MV-4-11 (cell line): ENCODE measurements around the gene RHOBTB1.
"Not testable (repeated sequence)": the region's sequence is repeated elsewhere in the genome, so short reads cannot be mapped to it uniquely, and the experiment has no call there.

ENCODE experiments used
- DNase-seq: peaks from one replicate; lab custom pipeline; 2025; lab: John Stamatoyannopoulos, UW

The RHOBTB1 gene, protein sequence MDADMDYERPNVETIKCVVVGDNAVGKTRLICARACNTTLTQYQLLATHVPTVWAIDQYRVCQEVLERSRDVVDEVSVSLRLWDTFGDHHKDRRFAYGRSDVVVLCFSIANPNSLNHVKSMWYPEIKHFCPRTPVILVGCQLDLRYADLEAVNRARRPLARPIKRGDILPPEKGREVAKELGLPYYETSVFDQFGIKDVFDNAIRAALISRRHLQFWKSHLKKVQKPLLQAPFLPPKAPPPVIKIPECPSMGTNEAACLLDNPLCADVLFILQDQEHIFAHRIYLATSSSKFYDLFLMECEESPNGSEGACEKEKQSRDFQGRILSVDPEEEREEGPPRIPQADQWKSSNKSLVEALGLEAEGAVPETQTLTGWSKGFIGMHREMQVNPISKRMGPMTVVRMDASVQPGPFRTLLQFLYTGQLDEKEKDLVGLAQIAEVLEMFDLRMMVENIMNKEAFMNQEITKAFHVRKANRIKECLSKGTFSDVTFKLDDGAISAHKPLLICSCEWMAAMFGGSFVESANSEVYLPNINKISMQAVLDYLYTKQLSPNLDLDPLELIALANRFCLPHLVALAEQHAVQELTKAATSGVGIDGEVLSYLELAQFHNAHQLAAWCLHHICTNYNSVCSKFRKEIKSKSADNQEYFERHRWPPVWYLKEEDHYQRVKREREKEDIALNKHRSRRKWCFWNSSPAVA

DNA sequence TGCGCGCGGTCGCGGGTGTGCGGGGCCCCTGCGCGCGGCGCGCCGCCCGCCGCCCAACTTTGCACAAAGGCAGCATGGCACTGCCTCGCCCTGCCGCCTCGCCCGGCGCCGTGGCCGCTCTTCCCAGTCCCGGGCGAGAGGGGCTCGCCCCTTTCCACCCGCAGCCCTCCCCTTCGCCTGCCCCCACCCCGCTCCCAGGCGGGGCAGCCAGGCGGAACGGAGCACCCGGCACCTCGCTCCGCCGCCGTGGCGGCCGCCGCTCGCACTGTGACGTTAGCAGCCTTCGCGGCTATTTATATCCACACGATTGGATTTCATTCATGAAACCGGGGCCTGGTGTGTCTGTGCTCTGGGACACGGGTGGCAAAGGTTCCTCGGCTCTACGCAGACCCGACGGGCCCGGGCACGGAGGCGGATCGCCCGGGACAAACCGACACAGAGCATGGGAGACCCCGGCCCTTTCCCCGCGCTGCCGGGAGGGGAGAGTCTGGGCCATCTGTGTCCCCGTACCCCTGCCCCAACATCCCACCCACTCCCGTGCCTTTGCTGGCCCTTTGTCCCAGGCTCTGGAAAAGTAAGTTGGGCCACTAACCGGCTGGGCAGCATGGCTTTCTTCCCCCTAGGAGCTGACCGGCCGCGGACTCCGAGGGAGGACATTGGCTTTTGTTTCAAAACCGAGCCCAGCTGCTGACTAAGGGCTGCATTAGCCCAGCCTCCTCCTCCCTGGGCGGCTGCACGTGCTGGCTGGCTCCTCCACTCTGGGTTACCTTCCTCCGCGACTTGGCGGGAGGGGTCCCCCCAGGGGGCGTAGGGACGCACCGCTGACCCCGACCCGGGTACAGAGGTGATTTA, at the start of gene RHOBTB1:
Gene RHOBTB1, minus strand, starts transcription at position 128 of the 852 bp plus-strand sequence. CDS start 32,643 bp downstream, outside the sequence.
- peak; percentile 11 for DNase-seq

DNA sequence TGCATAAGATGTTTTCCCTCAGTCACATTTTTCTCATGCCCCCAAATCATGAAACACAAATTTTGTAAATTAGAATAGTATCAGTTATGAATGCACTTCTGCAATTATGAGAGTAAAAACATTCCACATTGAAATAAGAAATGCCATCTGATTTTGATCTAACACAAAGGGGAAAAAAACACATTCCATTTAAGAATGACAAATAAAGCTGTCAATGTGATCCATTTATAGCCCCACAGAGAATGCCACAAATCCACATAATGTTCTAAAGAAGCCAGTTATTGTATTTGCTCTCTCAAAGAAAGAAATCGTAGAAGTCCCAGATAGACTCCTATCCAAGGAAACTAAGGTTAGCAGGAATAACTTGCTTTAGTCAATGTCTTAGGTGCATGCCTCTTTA, 48.7 kb upstream of the RHOBTB1 start:
- no peak for DNase-seq

DNA sequence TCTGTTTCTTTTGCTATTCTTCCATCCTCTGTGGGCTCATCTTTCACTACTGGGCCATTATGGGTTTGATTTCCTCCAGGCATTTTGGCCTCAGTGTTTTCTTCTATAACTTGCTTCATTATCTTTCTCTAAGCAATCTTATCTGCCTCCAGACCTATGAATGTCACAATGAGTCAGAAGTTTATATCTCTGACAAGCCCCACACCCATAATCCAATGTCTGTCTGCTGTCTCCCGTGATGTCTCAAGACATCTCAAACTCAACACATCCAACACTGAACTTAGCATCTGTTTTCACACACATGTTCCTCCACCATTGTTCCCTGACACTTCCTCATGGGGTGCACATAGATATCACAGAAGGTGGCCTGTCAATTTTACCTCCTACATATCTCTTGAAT, 46.7 kb upstream of the RHOBTB1 start:
- no peak for DNase-seq

DNA sequence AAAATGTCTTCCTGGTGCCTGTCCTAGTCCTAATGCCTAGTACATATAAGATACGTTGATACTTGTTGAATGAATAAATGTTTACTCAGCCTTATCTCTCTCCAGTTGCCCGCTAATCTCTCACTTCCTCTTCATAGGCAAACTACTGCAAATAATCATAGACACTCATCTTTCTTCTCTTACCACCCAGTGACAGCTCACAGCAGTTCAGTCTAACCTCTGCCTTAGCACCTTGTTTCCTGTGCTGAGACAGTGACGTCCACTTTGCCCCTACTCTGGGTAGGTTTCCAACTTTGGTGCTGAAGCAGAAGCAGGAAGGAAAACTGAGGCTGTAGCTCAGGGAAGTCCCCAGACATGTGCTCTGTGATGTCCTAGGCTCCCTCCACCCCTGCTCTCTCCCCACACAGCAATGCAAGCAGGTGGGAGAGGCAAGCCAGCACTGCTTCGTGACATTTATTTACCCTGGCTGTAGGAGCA, 45.5 kb upstream of the RHOBTB1 start:
- peak; percentile 7 for DNase-seq

DNA sequence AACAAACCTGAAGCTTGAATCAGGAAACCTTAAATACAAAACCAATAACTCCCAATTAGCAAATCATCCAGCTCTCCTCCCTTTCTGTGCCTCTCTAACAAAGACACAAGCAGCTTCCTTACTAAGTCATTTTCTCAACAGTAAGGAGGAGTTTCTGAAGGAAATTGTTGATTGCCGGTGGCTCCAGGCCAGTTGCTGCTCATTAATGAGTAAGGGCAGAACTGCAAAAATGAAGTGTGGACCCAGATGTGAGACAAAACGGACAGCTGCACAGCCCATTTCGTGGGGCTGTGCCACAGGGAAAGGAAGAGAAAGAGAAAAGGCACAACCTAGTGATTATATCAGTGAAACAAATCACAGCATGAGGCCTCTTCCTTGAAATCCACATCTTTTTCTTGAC, 42.8 kb upstream of the RHOBTB1 start:
- no peak for DNase-seq

DNA sequence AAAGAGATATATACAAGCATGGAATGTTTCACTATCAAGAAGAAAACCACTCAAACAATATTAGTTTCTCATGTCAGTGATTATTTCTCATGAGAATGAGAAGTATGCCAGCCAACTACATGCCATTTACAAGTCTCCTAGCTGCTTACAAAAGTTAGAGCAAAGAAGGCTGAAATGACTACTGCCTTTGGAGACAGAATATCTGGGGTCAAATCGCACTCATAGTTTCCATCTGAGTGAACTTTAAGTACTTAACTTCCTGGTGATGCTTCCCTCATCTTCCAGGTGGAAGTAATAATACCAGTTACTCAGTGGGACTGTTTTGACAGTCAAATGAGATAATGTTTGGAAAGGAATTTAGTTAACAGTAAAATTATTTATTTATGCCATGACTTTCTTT, 42.0 kb upstream of the RHOBTB1 start:
- no peak for DNase-seq

DNA sequence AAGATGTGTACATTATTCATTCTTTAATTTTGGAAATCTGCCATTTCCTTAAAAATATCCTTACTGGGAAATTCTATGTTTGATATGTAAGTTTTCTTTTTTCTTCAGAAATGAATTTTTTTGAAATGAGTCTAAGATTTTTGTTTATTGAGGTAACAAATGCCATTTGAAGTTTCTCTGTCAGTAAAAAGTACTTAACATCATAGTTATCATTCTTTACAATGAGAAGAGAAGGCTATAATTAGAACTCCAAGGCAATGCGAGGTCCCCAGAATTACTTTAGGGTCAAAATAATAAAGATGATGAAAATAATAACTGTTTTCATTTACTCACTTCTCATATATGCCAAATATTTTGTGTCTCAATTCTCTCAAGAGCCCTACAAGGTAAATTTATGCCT, 37.0 kb upstream of the RHOBTB1 start:
- no peak for DNase-seq

DNA sequence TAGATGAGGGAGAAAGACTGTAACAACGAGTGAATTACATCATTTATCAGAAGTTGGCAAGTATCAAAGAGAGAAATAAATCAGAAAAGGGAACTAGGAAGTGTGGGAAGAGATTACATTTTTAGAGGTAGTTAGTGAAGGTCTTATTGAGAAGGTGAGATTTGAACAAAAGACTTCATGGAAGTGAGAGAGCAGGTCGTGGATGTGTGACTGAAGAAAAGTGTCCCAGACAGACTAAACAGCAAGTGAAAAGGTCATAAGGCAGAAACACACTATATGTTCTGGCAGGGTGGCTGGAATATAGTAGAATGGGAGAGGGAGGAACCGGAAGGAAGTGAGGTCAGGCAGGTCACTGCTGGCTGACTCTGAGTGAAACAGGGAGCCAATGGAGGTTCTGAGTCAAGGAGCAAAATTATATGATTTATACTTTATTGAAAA, 35.7 kb upstream of the RHOBTB1 start:
- DNase-seq, result no peak

DNA sequence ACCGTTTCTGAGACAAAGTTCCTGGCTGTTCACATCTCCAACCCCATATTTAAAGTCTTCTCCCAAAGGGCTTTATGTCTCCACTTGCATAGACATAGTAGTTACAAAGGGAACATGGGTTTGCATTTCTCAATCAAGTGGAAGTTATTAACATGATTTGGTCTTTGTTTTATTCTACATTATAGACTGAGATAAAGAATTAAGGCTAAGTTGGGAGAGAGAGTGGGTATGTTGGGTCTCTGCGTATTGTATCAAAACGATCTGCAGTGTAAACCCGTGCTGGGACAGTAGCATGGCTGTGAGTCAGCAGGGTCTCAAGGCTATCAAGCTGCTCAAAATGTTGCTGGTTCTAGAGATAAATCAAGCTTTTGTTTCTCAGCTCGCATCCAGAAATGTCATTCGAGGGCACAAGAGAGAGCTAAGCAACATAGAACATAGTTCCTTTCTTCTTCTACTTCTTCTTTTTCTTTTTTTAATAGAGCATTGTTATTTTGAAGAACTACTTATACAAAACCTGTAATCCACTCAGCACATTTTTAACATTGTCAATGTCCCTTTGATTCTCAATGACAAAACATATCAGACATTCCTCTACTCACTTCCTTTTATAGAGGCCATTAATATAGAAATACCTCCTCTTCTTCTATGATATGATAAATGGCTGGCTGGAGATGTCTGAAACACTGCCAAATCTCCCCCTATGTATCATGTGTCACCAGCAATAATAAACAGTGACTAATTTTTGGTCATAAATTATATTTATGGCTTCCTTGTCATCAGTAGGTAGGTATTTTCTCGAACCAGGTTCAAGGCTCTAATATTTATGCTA, 34.5 kb upstream of the RHOBTB1 start:
- no peak for DNase-seq

DNA sequence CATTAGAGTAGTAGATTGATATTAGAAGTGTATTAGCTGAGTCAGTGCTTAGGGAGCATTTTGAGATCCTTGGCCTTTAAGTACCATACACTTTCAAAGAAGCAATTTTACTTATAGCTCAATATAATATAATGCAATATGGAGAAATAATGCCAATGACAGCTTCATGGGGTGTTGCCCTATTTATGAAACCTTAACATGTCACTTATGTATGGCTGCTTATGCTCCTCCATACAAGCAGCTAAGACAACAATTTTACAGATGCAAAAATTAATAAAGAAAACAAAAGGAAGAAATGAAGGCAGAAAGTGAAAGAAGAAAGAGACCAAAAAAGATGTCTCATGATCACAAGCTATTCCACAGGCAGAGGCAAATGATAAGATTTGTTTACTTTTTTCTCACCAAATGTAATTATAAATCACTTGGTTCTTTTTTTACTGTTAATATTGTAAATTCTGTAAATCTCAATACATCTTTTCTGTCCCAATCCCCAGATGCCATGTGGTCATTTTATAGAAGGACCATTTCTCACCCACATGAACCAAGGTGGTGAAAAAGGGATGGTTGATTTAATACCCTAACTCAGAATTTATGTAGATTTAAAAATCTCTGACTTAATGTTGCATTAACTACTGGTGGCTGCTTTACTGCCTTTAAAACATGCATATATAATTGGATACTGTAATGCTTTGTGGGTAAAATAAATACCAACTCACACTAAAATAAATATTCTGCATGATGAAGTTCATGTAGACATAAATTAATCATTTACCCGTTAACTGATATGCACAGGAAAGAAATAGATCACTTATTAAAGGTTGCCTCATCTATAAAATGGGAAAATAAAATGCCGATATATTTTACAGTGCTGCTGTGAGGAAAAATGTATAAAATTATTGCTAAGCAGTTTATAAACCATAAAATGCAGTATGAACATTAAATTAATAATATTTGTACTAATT, 33.5 kb upstream of the RHOBTB1 start:
- no peak for DNase-seq

DNA sequence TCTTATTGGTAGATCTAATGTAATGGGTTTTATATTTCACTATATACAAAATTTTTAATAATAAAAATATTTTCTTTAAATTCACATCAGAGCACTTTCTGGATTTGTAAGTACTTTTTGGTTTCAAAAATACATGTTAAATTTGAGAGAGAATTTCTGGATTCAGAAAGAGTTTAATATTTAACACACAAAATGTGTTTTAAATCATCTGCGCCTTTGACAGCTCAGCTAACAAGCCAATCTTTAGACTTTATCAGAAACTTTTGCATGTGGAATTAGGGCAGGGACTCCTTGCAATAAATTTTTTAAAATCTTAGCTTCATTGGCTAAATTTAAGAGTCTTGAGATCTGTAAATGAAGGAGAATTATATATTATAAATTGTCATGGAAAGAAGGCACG, 32.7 kb upstream of the RHOBTB1 start:
- no peak for DNase-seq

DNA sequence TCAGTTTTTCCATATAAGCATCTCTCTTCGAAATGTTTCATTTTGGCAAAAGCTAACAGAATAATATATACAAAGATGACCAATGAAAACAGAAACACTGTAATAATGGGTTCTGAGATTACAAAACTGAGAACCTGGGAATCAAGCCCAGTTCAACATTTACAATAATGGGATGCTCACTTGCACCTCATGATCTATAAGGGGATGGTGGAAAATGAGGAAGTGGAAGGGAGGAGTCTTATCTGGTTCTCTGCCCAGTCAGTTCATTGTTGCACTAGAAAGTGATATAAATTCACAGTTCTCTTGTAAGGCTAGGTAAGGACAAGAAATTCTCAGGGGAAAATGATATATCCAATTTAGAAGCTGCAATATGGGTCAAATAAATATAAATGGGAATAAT, 31.7 kb upstream of the RHOBTB1 start:
- peak; percentile 19 for DNase-seq

DNA sequence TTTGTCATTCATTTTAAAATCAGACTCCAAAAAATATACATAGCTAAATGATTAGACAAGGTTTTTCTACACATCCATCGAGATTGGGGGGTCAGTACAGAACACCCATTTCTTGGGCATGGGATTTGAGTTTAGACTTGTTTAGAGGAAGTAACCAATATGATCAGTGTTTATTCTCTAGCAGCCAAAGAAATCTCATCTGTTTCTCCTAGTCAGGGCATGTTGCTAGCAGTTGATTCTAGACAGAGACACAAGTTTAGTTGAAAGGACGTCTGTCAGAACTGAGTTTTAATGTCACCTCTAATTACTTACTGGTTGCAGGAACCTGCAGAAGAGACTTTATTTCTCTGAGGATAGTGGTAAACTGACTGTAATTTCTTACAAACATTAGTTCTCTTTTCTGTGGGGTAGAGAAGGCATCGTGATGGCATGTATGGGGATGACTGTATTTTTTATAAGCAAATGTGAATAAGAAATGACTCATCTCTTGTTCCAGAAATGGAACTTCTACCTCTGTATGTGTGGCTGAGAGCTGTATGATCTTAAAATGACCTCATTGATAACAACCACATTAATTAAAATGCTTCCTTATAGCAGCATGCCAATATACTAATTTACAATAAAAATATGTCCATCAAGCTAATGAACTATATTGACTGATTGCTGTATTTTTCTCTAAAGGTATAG, 30.6 kb upstream of the RHOBTB1 start:
- no peak for DNase-seq

DNA sequence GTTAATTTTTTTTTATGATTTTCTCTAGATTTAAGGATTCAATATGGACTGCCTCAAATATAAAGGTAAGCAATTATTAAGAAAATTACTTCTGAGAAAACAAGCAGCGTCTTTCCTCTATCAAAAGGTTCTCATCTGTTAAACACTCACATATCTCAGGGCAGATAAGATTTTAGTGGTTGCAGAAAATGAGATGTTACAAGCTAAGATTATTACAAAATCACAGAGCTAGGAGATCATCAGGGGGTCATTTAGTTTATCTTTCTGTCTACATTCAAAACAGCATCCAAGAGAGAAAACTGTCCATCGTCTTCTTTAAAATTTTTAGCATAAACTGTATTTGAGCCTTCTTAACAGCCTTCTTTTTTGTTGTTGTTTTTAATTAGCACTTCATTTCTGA, 29.1 kb upstream of the RHOBTB1 start:
- DNase-seq, result no peak

DNA sequence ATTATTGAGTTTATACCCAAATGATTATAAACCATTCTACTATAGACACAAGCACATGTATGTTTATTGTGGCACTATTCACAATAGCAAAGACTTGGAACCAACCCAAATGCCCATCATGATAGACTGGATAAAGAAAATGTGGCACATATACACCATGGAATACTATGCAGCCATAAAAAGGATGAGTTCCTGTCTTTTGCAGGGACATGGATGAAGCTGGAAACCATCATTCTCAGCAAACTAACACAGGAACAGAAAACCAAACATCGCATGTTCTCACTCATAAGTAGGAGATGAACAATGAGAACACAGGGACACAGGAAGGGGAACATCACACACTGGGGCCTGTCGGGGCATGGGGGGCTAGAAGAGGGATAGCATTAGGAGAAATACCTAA, 28.2 kb upstream of the RHOBTB1 start:
- not testable (repeated sequence) for DNase-seq

DNA sequence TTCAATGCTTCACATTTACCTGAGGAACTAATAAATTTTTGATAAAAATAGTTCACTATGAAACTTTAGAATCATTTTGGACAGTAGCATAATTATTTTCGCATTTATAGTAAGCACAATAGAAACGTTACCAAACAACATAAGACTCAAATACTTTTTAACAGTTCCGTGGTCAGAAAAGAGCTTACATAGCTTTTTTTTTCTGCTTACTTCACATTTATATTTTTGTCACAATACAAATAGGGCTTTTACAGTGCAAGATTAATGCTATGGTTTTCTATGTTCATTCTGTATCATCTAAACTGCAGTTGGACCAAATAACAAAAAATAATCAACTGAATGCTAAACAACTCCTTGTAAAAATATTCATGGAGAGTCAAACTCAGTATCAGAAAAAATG, 26.5 kb upstream of the RHOBTB1 start:
- DNase-seq, result no peak

DNA sequence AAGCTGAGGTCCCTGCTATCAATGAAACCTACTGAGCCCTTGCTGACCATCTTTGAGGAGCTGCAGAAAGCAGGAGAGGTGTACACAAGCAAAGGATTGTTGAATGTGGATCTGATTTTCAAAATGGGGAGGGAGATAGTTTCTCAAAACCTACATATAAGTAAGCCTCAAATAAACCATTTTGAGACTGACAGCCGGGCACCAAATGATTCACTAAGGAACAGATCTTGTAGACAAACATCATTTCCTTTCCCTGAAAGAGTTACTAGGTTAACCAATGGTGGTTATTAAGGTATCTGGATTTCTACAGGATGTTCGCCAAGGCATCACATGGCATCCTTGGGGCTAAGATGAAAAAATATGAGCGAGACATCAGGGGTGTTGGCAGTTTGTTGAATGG, 24.5 kb upstream of the RHOBTB1 start:
- no peak for DNase-seq

DNA sequence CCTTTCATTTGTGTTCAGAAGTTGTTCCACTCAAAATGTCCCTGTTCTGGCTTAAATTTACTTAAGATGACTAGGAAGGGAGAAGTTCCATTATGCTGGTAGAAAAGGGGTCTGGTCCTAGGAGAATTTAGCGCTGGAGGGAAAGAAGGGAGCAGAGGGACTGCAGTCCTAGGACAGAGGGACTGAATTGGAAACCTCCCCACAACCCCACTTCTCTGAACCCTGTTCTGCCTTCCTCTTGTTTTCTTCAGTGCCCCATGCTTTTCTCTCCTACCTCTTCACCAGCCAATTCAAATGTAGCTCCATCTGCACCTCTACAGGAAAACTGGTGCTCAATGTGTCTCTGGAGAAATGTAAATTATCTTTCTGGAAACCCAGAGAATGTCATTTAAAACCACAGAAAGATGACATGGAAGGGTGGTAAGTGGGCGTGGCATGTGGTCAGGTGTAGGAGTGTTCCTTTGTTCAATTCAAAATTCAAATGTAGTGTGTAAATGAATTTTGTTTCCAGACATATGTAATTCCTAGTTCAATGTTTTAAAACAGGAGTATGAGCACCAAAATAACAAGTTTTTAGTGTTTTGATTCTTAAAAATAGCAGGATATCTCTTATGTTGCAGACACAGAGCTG, 24.0 kb upstream of the RHOBTB1 start:
- DNase-seq, result no peak

DNA sequence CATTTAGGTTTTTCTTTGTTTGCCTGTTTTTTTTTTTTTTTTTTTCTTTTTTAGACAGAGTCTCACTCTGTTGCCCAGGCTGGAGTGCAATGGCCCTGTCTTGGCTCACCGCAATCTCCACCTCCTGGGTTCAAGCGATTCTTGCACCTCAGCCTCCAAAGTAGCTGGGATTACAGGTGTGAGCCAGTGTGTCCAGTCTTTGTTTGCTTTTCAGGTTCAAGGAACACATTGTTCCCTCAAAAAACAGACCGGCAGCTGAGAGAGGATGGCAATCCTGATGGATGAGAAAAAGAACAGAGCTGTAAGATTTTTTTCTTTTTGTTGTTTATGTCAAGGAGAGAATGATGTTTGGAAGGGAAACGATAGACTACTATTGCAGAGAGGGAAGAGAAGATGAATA, 23.3 kb upstream of the RHOBTB1 start:
- no peak for DNase-seq
